GM19239 (cell line): ENCODE measurements around the gene PTTG1IP.
"Not testable (repeated sequence)": the region's sequence is repeated elsewhere in the genome, so short reads cannot be mapped to it uniquely, and the experiment has no call there.

Experiments
- DNase-seq: peaks from one replicate; pipeline ENCODE4 v3.0.0; 2011; ENCODE audit warnings: low spot score; ENCODE audit not compliant: insufficient read length
- FAIRE-seq: peaks from 2 replicates; lab custom pipeline; 2011; peaks lifted over from hg19 to GRCh38; lab: Jason Lieb, UNC

Gene PTTG1IP

DNA sequence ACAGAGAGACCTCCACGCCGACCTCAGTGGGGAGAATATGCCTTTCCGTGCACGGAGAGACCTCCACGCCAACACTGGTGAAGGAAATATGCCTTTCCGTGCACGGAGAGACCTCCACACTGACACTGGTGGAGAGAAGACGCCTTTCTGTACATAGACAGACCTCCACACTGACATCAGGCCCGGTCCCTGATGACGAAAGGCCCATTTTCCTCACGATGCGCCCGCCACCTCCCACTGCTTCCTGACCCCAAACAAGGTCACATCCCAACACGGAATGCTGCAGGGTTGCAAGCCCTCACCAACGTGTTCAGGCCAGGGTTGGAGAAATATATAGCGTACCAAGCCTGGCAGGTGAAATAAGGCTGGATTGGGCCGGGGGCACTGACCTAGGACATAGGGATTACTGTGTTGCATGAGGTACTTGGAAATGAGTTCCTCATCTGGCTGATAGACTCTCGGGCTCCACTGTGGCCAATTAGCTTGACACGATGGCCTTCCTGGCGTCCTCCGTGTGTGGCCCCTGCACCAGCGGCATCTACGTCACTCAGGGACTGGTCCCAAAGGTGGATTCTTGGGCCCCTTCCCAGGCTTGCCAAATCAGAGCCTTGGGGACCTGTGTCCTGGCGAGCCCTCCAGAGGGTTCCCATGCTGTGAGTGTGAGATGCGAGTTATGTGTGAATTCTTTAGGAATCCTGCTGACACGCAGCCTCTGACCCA, 39.1 kb downstream of the PTTG1IP start:
- no peak for FAIRE-seq
- no peak for DNase-seq

DNA sequence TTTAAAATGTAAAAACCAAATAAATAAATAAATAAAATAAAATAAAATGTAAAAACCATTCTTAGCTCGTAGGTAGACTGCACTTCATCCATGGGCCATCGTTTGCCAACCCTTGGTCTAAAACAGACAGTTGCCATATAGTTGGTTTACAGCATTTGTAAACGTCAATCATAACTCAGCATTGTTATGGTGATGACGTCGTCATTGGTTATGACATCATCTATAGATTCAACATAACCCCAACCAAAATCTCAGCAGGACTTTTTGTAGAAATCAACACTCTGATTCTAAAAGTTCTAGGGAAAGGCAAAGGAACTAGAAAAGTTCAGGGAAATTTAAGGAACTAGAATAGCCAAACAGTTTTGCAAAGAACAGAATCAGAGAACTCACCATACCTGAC, 39.8 kb downstream of the PTTG1IP start:
- DNase-seq (no peak), FAIRE-seq (no peak)

DNA sequence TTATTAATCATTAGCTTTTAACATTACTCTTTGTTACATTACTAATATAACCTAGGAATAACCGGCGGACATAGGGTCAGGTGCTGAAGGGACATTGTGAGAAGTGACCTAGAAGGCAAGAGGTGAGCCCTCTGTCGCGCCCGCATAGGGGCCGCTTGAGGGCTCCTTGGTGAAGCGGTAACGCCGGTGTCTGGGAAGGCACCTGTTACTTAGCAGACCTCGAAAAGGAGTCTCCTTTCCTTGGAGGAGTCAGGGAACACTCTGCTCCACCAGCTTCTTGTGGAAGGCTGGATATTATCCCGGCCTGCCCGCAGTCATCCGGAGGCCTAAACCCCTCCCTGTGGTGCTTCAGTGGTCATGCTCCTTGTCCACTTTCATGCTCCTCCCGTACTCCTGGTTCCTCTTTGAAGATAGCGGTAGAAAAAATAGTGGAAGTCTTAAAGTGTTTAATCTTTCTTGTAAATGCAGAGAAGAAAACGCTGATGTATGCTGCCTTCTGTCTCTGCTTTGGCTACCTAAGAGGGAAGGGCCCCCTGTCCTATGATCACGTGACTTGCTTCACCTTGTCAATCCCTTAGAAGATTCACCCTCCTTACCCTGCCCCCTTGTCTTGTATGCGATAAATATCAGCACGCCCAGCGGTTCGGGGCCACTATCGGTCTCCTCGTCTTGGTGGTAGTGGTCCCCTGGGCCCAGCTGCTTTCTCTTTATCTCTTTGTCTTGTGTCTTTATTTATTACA, 40.8 kb downstream of the PTTG1IP start:
- not testable (repeated sequence) for FAIRE-seq, DNase-seq

DNA sequence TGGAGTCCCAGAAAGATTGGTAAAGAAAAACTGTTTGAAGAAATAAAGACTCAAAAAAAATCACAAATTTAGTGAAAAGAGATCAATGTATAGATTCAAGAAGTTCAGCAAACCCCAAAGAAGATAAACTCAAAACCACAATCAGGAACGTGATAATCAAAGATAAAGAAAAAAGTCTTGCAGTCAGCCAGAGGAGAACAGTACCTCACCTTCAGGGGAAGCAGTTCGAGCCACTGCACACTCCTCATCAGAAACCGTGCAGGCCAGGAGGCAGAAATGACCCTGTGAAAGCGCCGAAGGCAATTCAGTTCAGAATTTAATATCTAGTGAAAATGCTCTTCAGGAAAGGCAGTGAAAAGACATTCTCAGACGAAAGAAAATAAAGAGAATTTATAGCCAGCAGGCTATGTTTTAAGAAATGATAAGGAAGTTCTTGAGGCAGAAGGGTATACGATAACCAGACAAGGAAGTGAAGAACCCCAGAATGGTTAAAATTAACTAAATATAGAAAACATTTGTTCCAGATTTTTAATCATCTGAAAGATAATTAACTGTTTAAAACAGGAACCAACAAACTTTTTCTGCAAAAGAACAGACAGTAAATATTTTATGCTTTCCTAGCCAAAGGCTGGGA, 42.1 kb downstream of the PTTG1IP start:
- FAIRE-seq: peak; percentile 76

DNA sequence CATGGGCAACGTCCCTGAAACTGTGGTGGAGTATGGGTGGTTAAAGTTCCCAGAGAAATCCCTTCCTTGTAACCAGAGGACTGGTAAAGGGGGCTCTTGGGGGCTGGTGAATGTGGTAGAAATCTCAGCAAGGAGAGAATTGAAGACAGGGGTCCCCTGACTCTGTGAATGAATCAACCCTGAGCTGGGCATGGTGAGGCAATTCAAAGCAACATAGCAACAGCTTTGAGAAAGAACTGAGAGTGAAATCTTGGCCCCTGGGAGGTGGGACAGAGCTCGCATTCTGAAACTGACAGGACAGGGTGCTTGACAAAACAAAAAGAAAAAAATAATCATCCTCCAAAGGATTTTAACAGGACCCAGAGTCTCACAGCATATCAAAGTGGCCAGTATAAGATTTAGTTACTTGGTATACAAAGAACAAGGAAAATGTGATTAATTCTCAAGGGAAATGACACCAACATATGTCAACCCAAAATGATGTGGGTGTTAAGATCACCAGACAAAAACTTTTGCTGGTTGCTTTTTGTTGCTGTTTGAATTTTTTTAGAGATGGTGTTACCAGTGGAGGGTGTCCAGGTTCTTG, 43.9 kb downstream of the PTTG1IP start:
- no peak for DNase-seq
- peak; percentile 47 for FAIRE-seq

More for the DNA sequence above, 42.1 kb downstream of the PTTG1IP start:
- DNase-seq: no peak

DNA sequence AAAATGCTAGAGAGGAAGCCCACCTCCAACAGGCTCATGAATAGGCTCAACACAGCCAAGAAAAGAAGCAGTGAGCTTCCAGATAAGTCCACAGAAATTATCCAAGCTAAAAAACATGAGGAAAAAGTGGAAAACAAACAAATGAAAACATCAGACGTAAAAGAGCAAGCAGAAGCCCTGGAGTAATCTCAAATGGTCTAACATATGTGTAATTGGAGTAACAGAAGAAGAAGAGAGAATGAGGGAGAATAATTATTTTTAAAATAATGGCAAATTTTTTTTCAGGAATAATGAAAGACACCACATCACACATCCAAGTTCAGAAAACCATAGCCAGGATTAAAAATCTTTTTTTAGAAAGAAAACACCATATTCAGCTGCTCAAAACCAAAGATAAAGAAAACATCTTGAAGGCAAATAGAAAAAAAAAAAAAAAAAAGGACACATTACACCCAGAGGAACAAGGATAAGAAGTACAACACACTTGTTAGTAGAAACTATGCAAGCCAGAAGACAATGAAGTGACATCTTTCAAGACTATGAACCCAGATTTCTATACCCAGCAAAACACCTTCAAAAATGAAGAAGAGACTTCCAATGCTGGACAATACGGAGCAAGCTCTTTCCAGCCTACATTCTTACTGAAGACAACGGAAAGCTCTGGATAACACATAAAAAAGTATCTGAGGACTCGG, 45.0 kb downstream of the PTTG1IP start:
- no peak for DNase-seq

DNA sequence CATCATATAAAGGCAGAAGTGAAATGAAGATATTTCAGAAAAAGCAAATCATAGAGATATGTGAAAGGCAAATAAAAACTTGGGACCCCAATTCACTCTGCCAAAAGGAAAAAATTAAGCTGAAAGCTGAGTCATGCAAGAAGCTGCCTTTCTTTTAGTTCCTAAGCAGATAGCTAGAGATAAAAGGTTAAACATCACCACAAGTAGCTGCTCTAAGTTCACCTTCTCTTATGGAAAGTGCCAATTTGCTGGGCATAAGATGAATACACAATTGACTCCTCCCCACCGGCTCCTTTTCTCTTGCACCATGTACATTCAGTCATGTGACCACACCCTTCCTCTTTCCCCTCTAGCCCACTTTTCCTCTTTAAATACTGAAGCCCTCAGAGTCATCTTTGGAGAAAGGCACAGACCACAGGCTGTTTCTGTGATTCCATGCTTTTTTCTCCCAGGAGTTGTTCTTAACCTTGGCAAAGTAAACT, 50.3 kb downstream of the PTTG1IP start:
- FAIRE-seq (no peak), DNase-seq (no peak)

More for the DNA sequence above, 45.0 kb downstream of the PTTG1IP start:
- FAIRE-seq: no peak

DNA sequence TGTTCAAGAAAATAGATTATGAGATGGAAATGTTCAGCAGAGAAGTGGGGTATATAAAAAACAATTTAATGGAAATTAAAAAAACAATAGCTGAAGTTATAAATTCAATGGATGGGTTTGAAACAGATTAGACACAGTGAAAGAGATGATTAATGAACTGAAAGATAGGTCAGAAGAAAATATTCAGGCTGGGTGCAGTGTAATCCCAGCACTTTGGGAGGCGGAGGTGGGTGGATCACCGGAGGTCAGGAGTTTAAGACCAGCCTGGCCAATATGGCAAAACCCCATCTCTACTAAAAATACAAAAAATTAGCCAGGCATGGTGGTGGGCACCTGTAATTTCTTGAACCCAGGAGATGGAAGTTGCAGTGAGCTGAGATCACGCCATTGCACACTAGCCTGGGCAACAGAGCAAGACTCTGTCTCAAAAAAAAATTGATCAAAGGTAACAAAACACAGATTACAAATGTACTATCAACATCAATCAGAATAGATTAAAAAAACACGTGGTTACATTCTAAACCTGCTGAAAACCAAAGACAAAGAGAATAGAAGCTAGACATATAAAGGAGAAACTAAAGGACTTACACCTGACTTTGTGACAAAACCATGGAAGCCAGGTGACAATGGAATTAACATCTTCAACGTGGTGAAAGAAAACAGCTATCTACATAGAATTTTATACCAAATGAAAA, 50.9 kb downstream of the PTTG1IP start:
- FAIRE-seq (no peak), DNase-seq (no peak)

DNA sequence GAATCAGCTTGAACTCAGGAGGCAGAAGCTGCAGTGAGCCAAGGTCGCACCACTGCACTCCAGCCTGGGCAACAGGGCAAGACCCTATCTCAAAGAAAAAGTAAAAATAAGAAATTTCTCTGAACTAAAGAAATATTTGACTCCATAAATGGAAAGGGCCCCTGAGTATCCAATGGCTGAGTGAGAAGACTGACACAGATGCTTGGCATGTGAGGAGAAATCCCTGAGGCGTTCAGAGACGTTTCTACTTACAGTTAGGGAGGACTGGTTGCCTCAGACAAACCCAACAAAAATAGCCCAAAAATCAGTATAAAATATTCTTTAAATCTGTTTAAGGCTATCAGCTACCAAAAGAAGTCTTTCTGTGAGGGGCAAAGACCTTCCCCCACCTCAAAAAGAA, 52.6 kb downstream of the PTTG1IP start:
- FAIRE-seq: no peak
- DNase-seq: no peak

DNA sequence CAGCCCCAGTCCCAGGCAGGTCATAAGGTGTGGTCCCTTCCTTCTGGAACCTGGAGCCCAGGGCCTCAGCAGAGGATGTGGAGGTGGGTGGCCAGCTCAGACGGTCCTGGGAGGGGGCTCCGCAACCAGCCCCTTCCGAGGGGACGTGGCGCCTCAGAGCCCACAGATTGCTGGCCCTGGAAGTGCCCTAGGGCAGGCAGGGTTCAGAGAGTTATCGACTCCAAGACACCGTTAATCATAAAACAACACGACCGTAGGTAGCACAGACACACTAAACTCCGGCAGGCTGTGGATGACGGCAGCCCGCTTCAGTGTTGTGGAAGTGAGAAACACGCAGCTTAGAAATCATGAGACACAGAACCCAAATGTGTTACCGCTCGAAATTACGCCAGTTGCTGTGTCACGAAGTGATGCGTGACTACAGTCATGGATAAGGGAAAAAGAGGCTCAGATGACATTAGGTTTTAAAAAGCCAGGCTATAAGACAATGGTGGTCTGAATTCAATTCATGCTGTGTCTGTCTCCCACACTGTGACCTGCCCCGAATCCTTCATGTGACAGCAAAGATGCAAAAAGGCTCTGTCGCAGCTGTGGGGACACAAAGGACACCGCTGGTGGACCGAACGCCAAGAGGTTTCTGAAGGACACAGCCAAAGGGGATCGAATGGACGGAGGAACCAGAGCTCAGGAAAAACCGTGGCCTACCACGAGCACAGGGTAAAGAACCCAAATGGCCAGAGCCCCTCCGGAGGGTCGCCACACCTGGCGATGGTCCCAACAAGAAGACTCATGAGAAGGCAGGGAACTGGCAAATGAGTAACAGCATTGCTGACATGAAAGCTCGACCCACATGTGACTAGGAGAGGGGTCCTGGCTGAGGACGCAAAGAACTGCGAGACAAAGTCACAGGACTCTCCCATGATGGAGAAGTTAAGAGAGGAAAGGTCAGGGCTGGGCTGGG, 53.9 kb downstream of the PTTG1IP start:
- DNase-seq: no peak
- no peak for FAIRE-seq

DNA sequence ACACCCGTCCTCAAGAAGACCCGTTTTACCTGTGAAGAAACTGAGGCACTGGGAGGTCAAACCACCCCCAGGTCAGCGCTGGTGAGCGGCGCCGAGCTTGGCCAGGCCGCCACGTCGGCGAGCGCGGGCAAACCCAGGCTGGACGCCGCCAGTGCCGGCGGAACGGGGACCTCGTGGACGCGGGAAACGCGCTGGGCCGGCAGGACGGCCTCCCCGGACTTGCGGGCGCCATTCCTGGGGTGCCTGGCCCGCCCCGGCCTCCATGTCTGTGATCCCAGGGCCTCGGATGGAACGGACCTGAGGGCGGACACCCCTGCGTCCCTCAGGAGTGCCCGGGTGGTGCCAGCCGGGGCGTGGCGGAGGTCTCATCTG, 54.9 kb downstream of the PTTG1IP start:
- no peak for FAIRE-seq

DNA sequence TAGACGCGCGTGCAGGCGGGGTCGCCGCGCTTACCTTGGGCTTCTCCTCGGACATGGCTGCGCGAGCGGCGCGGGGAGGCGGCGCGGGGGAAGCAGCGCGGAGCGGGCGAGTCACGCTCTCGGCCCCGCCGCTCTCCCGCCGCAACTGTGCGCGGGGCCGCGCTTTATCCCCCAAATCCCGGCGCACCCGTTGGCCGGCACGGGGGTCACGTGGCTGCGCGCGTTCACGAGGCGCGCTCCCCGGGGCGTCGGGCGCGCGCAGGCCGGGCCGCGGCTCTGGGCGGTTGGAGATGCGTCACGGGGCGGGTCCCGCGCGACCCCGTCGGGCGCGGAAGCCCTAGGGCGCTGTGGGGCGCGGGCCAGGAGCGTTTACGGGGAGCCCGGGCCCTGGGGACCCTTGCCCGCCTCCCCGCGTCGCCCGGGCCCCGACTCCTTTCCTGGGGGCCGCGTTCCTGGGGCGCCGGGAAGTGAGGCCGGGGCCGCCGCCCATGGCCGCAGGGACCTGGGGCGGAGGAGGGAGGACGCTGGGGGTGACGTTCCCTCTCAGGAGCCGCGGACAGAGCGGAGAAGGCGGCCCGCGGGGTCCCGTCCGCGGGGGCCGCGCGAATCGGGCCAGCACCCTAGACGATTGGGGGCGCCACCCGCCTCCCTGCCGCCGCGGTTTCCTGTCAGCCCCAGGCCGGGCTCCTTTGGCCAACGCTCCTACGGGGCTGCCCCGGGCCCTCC, 55.4 kb downstream of the PTTG1IP start, which contains the start of gene SUMO3:
TSS of gene SUMO3 (minus strand) at position 149 of the 726 bp plus-strand sequence. CDS start at position 55, 94 bp downstream.
- peak; percentile 53 for FAIRE-seq
- DNase-seq: peak; percentile 94

More for the DNA sequence above, 54.9 kb downstream of the PTTG1IP start:
- DNase-seq: no peak

DNA sequence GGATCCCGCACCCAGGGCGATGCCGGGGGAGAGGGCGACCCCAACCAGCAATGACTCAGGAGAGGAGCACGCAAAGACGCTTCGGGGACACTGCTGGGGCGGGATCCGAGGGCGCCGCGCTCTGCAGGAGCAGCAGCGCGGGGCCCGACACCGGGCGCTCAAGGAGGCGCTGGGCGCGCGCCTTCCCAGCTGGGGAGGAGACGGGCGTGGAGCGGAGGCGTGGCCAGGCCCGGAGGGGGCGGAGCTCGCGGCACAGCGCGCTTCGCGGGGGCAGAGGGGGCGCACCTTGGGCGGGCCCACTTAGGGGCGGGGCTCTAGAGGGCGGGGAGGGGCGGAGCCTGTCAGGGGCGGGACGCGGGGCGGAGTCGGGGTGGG, 56.0 kb downstream of the PTTG1IP start:
- DNase-seq (peak; percentile 99), FAIRE-seq (peak; percentile 74)

DNA sequence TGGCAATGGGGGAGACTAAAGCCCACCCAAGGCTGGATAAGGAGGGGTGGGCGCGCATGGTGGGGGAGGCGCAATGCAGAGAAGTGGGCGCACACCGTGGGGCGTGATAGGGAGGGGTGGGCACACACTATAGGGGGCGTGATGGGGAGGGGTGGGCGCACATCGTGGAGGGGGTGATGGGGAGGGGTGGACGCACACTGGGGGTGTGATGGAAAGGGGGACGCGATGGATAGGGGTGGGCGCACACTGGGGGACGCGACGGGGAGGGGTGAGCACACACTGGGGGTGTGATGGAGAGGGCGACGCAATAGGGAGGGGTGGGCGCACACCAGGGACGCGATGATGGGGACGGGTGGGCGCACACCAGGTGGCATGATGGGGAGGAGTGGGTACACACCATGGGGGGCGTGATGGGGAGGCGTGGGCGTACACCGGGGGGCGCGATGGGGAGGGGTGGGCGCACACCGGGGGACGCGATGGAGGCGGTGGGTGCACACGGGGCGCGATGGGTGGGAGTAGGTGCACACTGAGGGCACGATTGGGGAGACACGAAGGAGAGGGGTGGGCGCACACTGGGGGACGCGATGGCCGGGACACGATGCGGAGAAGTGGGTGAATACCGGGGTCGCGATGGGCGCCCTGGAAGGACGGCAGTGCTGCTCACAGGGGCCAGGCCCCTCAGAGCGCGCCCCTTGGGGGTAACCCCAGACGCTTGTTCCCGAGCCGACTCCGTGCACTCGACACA, 56.6 kb downstream of the PTTG1IP start:
- no peak for FAIRE-seq

DNA sequence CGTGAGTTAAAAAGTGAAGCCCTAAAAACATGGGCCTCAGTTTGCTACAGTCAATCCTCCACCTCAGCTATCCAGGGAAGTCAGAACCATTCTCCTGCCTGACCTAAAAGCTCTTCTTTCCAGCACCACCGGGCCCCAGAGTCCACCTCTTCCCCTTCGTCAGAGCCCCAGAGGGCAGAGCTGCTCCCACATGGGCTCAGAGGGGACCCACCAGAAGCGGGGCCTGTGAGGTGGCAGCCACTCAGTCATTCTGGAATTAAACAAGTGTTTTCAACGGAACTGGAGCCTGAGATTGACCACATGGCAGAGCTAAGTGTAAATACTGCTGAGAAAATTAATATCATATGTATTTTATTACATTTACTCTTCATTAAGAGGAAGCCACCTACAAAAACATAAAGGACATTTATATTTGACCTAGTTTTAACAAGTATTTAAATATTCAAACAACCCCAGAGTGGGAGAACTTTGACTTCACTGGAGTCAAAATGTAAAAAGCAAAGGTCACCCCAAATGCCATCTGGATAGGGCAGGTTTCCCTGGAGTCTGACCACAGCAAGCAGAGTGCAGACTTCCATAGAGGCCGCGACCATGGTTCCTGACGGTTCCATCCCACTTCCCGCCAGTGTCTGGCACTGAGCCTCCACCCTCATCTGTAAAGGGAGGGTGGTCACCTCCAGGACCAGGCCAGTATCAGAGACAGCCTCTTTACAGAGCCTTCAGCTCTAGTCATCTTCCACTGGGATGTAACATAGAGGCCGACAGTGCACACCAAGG, 57.5 kb downstream of the PTTG1IP start:
- no peak for FAIRE-seq
- DNase-seq: no peak

More for the DNA sequence above, 56.6 kb downstream of the PTTG1IP start:
- no peak for DNase-seq

DNA sequence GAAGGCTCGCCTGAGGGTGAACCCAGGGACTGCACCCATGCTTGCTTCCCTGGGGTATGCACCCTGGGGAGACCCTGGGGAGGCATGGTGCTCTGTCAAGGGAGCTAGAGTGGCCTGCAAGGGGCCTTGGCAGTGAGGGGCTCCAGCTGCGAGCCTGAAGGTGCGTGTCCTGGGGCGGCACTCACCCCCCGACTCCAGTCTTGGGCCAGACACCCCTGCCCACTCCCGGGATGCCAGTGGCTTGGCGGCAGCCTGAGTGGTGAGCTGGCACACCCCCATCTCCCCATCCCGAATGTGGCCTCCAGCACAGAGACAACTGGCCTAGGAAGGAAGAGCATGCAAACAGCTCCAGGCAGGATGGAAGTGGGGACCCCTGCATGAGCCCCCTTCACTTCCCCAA, 58.3 kb downstream of the PTTG1IP start:
- DNase-seq (no peak), FAIRE-seq (no peak)
